NCI-H524 (cell line): ENCODE data around the gene SNRPD2.
"Not testable (repeated sequence)": the region's sequence is repeated elsewhere in the genome, so short reads cannot be mapped to it uniquely, and the experiment has no call there.

Experiments used
- DNase-seq, 2 experiments: peaks; one replicate each; lab custom pipeline; 2025; lab: John Stamatoyannopoulos, UW

The SNRPD2 gene

DNA sequence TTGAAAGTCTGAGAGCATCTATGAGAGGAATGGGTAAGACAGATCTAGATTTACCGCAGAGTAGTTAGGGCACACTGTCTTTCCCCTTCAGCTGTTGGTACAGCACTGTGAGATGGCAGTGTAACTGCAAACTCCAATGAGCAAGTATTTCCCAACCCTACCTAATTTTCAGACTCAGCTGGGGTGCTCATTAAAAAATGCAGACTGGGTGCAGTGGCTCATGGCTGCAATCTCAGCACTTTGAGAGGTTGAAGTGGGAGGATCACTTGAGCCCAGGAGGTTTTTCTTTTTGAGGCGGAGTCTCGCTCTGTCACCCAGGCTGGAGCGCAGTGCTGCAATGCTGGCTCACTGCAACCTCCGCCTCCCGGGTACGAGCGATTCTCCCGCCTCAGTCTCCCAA is 13.4 kb upstream of the SNRPD2 start:
- no peak for DNase-seq

DNA sequence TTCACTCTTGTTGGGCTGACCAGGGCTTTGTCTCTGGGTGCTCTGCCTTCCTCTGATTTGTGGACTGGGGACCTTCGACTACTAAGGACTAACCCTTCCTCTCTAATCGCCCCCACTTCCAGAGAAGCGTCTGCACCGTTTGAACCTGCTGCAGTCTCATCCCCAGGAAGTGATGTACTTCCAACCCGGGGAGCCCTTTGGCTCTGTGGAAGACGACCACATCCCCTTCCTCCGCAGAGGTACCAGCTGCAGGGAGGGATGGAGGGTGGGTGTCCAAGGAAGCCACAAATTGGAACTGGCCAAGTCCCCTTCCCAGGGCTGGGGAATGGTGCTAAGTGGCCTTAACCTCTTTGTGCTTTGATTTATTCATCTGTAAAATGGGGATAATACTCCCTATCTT is 9.9 kb upstream of the SNRPD2 start:
- no peak for DNase-seq

- peak; percentile 61 to 70 for DNase-seq
Measured at GRCh38 chr19:45693106-45693788, 1.5 kb upstream of the SNRPD2 start.

DNA sequence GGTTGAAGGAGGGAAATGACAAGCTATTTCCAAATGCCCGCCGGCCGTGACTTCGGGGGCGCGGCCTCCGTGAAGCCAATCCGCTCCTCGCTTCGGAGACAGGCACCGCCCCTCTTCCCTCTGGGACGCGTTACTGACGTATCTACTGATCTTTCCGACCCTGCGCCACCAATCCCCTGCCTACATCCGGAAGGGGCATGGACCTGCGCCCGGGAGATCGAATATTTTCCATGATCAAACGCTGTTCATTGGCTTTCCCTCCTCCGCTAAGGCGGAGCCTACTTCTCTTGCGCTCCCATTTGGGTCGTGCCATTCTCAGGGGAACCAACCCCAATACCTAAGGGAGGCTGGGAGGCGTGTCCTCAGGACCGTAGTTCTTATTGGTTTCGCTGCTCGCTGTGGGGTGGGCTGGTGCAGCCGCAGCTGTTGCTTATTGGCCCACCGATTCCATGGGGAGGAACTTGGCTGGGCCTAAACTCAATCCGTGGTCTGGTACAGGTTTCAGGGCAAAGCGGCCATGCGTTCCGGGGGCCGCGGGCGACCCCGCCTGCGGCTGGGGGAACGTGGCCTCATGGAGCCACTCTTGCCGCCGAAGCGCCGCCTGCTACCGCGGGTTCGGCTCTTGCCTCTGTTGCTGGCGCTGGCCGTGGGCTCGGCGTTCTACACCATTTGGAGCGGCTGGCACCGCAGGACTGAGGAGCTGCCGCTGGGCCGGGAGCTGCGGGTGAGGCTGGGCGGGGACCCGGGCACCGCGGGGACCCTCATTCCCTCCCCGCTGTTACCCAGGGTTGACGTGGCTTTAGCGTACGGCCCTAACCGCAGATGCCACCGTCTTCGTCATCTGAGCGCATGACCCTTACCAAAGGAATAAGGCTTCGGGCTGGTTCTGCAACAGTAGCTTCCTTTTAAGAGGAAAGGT is 693 bp upstream of the SNRPD2 start, which contains the start of gene QPCTL:
QPCTL (plus strand) TSS at position 480 of the 919 bp plus-strand sequence; CDS start at position 518, 38 bp downstream.
- peak; percentile 99 for DNase-seq

DNA sequence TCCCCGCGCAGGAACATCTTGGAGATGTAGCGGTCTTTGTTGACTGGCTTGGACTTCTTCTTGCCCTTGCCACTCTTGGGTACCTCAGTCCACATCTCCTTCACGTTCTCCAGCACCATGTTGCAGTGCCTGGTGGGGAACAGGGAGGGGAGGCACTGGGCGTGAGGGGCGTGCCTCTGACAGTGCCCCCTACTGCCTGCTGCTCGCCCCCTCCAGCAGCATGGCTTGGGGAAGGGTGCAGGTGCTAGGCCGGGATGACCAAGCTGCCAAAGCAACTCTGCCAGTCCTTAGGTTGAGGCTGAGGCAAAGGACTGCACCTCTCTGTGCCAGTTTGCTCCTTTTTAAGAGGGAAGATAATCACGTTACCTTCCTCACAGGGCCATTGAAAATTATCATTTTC is 4.2 kb downstream of the SNRPD2 start:
- DNase-seq: no peak

DNA sequence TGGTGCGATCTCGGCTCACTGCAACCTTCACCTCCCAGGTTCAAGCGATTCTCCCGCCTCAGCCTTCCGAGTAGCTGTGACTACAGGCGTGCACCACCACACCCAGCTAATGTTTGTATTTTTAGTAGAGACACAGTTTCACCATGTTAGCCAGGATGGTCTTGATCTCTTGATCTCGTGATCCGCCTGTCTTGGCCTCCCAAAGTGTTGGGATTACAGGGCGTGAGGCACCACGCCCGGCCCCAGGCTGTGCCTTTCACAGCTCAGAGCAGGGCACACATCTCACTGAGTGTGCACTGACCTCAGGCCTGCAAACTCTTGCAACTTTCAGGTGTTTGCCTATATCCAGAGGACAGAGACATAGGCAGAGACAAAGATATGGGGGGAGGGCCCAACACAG is 6.7 kb downstream of the SNRPD2 start:
- DNase-seq: not testable (repeated sequence)

GRCh38 chr19:45682908-45683307 is 8.8 kb downstream of the SNRPD2 start:
- DNase-seq: no peak

GRCh38 chr19:45682117-45682516 is 9.6 kb downstream of the SNRPD2 start:
- no peak for DNase-seq

DNA sequence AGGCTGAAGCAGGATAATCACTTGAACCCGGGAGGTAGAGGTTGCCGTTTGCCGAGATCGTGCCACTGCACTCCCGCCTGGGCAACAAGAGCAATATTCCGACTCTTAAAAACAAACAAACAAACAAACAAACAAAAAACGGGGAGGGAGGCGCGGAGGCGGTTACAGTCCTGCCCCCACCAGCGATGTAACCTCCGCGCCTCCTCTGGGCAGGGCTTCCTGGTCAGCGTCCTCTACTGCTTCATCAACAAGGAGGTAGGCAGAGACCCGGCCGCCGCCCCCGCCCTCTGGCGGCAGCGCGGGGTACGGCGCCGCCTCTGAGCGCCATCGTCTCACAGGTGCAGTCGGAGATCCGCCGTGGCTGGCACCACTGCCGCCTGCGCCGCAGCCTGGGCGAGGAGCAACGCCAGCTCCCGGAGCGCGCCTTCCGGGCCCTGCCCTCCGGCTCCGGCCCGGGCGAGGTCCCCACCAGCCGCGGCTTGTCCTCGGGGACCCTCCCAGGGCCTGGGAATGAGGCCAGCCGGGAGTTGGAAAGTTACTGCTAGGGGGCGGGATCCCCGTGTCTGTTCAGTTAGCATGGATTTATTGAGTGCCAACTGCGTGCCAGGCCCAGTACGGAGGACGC is 10.2 kb downstream of the SNRPD2 start:
- DNase-seq: peak; percentile 60 to 77

DNA sequence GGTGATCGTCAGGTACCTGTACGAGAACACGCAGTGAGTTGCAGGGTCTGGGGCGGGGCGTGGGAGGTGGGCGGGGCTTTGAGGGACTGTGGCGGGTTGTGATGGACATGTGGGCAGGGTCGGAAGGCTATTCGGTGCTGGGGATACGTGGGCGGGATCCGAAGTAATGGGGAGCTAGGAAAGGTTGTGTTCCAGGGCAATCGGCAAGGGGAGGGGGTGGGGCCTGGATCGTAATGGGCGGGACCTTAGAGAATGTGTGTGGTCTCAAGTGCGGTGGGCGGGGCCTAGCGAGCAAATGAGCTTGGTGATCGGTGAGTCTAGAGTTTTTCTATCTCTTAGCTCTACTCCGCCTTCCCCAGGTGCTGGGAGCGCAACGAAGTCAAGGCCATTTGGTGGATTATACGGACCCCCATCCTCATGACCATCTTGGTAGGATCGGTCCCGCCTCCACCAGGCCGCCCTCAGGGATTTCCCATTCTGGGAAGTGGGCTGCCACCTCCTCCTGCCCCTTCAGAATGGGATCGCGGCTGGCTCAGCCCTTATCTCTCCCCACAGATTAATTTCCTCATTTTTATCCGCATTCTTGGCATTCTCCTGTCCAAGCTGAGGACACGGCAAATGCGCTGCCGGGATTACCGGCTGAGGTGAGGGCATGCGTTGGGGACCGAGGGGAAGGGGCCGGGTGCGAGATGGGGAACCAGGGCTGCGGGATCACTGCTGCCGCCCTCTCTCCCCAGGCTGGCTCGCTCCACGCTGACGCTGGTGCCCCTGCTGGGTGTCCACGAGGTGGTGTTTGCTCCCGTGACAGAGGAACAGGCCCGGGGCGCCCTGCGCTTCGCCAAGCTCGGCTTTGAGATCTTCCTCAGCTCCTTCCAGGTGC is 14.2 kb downstream of the SNRPD2 start:
- peak in 1 of 2 experiments; percentile 25 for DNase-seq

DNA sequence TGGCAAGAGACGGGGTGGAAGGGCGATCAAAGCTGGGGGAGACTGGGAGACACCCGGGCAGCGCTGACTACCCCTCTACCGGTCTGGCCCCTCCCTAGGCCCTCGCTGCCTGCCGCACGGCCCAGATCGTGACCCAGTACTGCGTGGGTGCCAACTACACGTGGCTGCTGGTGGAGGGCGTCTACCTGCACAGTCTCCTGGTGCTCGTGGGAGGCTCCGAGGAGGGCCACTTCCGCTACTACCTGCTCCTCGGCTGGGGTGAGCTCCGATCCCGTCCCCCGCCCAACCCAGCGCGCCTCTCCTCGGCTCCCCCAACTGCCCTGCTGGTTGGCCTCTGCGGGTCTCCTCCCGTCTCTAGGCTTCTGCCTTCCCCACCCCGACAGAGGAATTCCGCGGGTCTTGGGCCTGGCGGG is 14.9 kb downstream of the SNRPD2 start:
- no peak for DNase-seq

DNA sequence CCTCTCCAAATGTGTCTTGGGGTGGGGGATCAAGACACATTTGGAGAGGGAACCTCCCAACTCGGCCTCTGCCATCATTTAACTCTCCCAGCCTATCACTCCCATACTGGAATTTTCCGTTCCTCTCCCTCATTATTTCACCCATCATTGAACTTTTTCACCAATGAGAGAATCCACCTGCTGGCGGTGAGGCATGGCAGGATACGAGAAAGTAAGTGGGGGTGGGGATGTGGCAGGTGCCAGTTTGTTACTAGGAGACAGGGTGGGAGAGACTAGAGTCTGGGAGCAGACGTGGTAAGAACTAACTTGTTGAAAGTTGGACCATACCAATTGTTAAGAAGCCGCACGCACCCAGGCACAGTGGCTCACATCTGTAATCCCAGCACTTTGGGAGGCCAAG is 16.8 kb downstream of the SNRPD2 start:
- no peak for DNase-seq

DNA sequence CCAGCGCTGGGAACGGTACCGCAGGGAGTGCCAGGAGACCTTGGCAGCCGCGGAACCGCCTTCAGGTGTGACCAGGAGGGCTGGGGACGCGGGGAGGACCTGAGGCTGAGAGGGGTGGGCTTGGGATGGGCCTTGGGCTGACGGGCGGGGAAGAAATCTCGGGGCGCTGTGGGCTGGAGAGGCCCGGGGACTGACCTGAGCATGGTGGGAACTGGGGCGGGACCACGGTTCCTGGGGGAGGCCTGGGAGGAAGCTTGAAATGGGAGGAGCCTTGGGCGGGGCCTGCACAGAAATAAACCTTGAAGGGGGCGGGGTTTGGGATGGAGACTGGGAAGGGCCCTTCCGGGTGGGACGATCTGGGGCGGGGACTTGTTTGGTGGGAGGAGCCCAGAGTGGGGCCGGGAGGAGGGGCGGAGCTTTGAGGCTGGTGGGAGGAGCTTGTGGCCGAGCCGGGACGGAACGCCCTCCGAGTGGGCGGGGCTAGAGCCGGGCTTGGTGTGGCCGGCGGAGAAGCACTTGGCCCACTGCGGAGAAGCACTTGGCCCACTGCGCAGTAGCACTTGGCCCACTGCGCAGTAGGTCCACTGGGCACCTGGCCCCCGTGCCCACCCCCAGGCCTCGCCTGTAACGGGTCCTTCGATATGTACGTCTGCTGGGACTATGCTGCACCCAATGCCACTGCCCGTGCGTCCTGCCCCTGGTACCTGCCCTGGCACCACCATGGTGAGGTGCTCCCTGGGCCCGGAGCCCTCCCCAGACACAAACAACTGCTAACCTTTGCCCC is 20.9 kb downstream of the SNRPD2 start:
- DNase-seq: no peak

DNA sequence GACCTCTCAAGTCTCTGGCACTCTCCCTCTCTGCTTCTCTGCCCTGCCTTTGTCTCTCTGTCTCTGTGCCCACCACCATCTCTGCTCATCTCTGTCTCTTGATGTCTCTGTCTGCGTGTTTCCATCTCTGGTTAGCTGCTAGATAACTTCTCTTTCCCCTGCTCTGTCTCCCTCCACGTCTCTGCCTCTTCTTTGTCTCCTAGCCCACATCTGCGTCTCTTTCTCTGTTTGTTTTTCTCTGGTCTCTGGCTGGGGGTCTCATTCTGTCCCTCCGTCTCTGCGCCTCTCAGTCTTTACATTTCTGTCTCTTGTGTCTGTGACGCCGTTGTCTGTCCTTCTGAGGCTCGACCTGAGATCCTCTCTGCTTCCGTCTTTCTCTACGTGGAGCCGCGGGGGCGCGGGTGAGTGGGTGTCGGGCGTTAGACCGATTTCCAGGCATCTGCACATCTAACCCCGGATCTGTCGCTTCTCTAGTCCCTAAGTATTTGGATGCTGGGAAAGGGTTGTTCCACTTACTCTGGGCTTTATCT is 23.3 kb downstream of the SNRPD2 start:
- DNase-seq: no peak

- peak in 1 of 2 experiments; percentile 58 for DNase-seq
Measured at GRCh38 chr19:45667620-45668341, 24.0 kb downstream of the SNRPD2 start, which contains the start of gene GIPR. Gene GIPR, plus strand, starts transcription at chr19:45668221. Its CDS starts 1,300 bp downstream, at chr19:45669521.

DNA sequence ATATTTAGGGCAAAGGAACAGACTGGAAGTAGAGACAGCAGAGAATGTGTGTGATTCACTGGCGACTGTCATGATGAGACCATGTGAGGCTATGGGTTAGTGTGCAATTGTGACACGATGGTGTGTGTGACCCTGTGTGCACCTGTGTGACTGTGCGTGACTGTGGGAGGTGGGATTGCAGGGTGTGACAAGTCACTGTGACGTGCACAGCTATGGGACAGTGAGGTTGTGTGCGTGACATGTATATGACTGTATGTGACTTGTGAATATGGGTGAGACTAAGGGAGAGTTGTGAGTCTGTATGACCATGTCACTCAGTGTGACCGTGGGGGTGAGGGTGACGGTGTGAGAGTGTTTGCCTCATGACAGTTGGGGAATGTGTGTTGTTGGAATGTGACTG is 27.2 kb downstream of the SNRPD2 start:
- no peak for DNase-seq

DNA sequence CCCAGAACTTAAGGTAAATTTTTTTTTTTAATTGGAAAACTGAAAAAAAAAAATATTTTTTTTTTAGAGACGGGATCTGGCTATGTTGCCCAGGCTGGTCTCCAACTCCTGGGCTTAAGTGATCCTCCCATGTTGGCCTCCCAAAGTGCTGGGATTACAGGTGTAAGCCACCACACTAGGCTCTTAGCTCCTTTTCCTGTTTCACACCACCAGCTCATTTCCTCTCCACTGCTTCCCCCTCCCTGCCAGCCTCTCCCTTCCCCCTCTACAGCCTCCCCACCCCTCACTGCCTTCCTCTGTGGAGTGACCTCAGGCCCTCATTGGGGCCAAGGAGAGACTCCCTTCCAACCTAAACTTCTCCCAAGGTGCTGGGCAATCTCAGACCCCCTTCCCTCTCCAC is 28.0 kb downstream of the SNRPD2 start:
- DNase-seq: no peak

- DNase-seq: no peak
Measured at GRCh38 chr19:45660636-45661035, 31.1 kb downstream of the SNRPD2 start.

DNA sequence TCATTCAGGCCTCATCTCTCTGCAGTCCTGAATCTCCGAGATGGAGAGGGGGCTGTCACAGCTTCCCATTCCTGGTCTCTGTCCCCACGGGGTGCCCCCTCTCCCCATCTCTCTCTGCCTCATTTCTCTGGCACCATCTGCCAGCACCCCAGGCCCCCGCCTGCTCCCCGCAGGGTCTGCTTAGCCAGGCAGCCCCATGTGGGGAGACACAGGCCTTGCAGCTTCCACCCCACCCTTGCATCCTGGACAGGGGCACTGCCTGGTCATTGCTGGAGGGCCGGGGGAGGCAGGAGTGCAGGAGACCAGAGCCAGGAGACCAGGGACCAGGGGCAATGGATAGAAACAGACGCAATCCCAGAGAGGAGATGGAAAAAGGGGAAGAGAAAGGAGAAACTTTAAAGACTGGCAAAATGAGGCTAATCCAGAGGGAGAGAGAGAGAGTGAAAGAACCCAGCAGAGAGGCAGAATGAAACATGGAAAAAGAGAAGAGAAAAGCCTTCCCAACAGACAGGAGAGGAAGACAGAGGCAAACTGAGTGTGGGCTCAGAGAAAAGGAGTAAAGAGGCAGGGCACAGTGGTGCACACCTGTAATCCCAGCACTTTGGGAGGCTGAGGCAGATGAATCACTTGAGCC is 32.5 kb downstream of the SNRPD2 start:
- DNase-seq: no peak
